Measurements from ENCODE around the gene ATRIP.

DNA sequence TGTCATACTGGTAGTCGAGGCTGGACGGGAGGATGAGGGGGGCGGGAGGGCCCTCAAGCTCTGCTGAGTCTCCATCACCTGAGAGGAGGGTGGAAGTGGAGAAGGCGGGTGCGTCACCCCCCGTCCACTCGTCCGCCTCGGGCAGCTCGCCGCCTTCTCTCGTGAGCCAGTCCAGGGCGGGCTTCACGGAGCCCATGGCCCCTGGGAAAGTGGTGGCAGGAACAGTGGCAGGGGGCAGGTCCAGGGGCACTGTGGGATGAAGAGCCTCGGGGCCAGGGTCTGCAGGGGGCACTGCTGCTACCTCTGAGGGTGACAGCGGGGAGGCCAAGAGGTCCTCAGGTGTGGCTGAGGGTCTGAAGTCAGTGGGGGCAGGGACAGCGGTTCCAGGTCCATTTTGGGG lies 26.9 kb upstream of the ATRIP start:
- TF ChIP-seq, protein P1, sequence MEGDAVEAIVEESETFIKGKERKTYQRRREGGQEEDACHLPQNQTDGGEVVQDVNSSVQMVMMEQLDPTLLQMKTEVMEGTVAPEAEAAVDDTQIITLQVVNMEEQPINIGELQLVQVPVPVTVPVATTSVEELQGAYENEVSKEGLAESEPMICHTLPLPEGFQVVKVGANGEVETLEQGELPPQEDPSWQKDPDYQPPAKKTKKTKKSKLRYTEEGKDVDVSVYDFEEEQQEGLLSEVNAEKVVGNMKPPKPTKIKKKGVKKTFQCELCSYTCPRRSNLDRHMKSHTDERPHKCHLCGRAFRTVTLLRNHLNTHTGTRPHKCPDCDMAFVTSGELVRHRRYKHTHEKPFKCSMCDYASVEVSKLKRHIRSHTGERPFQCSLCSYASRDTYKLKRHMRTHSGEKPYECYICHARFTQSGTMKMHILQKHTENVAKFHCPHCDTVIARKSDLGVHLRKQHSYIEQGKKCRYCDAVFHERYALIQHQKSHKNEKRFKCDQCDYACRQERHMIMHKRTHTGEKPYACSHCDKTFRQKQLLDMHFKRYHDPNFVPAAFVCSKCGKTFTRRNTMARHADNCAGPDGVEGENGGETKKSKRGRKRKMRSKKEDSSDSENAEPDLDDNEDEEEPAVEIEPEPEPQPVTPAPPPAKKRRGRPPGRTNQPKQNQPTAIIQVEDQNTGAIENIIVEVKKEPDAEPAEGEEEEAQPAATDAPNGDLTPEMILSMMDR (IDR thresholded peaks at IDR 0.05), result no peak
- TF ChIP-seq POLR2A (IDR thresholded peaks at IDR 0.05), result no peak
- no peak for TF ChIP-seq EP300 (IDR thresholded peaks at IDR 0.05)

Measured in tibial nerve (tissue), 4 donors.